UCSD-AML1 (cell line): Measurements from ENCODE around the gene FKBP1B.
"Not testable (repeated sequence)": the region's sequence is repeated elsewhere in the genome, so short reads cannot be mapped to it uniquely, and the experiment has no call there.

Experiments
- DNase-seq: peaks from one replicate; lab custom pipeline; 2025; ENCODE audit not compliant: unreplicated experiment; lab: John Stamatoyannopoulos, UW

The FKBP1B gene

DNA sequence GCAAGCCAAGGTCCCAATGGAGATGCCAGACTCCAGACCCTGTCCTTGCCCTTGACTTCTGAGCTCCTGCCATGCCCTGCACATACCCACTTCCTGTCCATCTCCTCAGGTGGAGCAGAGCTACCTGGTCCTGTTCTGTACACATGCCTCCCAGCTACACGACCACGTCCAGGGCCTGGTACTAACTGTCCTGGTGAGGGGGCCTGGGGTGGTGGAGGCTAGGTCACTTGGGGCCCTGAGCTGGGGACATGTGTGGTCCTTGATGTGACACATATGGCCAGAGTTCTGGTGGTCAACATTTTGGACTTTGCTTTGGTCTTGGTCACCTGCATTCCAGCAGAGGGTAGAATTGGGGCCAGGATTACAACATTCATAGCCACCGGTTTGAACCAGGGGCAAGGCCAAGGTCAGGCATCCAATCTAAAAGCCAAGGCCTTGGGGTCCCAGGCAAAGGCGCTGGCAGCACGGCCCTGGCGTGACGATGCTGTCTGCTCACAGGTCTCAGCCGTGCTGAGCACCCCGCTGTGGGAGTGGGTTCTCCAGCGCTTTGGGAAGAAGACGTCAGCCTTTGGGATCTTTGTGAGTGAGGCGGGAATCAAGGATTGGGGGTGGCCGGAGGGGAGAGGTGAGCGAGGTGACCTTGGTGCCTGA is 27.1 kb upstream of the FKBP1B start:
- DNase-seq = no peak

DNA sequence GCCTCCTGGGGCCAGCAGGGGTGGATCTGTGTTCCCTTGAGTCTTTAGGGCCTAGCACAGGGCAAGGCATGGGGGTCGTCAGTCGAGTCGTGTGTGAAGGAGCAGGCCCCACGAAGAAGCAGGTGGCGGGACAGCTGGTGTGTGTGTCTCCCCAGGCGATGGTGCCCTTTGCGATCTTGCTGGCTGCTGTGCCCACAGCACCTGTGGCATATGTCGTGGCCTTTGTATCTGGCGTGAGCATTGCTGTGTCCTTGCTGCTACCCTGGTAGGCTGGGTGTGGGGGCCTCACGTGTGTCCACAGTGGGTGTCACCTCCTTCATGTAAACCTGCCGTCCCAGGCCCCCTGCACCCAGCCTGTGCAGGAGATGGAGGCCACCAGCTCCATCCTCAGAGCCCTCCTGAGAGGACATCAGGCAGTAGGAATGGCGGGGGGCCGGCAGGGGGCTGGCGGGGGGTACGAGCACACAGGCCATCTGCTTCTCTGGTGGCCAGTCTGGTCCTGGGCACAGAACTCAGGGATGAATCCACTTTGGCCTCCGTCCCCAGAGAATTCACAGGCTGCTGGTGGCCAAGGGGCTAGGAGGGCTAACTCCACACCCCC is 26.5 kb upstream of the FKBP1B start:
- no peak for DNase-seq

DNA sequence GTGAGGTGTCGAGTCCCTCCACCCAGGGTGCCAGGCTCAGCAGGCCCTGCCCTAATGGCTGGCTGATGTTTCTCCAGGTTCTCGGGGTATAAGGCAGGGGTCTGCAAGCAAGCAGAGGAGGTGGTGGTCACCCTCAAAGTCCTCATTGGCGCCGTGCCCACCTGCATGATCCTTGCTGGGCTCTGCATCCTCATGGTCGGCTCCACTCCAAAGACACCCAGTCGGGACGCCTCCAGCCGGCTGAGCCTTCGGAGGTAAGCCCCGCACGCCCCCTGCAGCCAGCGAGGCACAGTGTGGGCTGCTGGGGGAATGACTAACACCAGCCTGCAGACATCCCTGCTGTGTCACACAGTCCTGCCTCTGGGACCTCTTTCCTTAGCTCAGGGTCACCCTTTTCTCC is 25.5 kb upstream of the FKBP1B start:
- no peak for DNase-seq

DNA sequence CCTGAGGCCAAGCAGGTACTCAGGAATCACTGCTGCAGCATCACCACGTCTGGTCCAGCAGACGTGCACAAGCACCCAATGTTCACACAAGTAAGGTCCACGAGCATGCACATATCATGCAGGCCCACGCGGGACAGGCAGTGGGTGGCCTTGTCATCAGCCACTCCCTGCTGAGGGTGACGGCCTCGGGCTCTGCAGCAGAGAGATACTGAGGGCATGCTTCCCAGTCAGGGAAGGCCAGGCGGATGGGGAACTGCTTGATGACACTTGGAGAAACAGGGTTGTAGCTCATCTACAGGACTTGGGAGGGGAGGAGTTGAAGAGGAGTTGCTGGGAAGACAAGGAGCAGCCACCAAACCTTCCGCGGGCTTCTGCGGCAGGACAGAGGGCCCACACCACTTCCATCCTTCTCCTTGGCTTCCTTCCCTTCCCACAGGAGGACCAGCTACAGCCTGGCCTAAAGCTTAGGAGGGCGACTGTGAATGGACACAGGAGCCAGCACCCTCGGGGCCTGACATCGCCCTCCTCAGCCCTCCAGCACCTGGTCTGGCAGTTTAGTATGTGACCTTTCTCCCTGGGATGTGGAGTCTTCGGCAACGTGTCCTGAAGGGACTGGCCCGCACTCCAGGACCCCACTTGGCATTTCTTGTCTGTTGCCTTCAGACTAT is 24.4 kb upstream of the FKBP1B start:
- DNase-seq = no peak

DNA sequence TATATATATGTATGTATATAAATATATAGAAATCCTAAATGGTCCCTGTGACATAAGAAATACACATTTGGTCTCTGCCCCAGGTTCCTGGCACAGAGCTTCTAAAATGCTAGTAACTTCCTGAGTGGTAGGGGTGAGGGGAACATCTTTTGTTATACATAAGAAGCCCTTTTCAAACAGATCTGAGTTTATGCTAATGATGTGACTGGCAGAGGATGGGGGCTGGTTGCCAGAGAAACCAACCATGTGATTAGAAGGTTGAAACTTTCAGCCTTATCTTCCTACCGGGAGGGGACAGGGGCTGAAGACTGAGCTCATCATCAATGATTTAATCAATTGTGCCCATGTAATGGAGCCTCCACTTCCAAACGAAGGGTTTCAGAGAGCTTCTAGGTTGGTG is 23.3 kb upstream of the FKBP1B start:
- no peak for DNase-seq

DNA sequence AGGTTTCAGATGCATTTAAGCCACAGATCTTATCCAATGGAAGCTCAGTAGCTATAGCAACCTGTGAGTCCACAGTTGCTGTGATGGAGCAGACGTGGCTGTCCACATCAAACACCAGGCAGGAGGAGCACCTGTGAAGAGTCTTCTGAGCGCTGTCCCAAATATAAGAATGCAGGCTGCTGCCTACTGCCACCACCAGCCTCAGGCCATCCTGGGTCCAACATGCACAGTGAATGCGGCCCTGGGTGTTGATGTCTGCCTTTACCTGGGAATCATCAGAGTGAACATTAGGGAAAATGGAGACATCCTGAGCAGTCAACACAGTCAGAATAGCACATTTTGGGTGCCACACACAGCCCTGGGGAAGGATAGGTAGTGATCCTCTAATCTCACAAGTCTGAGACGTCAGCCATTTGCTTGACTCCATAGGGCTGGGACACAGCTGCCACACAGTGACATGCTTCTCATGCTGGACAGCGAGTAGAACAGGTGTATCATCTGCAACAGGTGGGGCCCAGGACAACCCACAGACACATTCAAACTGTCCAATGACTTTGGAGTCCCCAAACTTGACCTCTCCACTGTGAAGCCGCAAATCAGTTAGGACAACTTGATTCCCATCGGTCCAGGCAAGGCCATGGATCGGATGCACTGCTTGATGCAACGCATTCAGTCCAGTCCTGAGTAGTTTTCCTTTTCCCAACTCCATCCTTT is 10.6 kb upstream of the FKBP1B start:
- DNase-seq = no peak

DNA sequence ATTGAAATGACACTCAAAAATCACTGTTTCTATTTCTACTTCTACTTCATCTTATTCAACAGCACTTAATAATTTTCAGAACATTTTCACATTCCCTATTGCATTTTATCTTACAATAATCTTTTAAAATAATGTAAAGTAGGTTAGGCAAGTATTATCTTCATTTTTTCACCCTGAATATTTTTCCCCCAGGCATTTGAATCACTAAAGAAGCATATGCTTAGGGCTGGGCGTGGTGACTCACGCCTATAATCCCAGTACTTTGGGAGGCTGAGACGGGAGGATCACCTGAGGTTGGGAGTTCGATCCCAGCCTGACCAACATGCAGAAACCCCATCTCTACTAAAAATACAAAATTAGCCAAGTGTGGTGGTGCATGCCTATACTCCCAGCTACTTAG is 9.0 kb upstream of the FKBP1B start:
- no peak for DNase-seq

DNA sequence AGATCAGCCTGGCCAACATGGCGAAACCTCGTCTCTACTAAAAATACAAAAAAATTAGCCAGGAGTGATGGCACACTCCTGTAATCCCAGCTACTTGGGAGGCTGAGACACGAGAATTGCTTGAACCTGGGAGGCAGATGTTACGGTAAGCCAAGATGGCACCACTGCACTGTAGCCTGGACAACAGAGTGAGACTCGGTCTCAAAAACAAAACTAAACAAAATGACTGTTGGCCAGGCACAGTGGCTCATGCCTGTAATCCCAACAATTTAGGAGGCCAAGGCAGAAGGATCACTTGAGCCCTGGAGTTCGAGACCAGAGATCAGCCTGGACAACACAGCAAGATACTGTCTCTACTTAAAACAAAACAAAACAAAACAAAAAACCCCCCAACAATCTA is 6.4 kb upstream of the FKBP1B start:
- DNase-seq = not testable (repeated sequence)

DNA sequence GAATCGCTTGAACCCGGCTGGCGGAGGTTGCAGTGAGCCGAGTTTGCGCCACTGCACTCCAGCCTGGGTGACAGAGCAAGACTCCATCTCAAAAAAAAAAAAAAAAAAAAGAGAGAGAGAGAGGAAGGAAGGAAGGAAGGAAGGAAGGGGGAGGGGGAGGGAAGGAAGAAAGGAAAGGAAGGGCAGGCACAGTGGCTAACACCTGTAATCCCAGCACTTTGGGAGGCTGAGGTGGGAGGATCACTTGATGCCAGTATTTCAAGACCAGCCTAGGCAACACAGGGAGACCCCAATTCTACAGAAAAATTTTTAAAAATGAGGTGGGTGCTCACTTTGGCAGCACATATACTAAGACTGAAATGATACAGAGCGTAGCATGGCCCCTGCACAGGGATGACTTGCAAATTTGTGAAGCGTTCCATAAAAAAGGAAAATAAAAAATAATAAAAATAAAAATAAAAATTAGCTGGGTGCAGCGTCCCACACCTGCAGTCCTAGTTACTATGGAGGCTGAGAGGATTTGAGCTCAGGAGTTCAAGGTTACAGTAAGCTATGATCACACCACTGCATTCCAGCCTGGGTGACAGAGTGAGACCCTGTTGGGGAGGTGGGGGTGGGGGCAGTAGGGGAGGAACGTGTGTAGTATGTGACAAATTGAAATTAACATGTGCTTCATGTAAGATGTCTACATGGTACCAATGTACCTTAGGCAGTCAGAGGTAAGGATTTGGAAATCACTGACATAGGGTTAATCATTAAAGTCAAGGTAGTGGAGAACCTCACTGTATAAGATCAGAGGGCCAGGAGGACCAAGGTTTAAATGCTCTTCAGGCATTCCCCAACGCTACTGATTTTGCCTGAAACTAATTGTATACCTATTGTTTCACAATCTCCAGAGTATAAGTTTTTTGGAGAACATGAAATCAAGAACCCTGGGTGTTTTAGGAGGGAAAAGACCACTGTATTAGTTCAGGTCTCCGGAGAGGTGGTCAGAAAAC is 3.7 kb upstream of the FKBP1B start:
- no peak for DNase-seq

DNA sequence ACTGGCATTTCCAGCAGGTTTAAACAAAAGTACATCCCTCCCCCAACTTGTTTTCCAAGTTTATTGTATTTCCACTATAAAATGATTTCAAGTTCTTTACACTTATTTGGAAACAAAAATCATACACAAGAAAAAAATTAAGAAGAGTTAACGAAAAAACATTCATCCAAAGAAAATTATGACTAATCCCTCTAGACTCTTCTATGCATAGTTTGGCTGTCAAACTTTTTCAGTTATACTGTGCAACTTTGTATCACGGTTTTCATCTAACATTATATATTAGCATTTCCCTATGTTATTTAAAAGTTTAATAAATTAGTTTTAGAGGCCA is 3.0 kb upstream of the FKBP1B start:
- no peak for DNase-seq

DNA sequence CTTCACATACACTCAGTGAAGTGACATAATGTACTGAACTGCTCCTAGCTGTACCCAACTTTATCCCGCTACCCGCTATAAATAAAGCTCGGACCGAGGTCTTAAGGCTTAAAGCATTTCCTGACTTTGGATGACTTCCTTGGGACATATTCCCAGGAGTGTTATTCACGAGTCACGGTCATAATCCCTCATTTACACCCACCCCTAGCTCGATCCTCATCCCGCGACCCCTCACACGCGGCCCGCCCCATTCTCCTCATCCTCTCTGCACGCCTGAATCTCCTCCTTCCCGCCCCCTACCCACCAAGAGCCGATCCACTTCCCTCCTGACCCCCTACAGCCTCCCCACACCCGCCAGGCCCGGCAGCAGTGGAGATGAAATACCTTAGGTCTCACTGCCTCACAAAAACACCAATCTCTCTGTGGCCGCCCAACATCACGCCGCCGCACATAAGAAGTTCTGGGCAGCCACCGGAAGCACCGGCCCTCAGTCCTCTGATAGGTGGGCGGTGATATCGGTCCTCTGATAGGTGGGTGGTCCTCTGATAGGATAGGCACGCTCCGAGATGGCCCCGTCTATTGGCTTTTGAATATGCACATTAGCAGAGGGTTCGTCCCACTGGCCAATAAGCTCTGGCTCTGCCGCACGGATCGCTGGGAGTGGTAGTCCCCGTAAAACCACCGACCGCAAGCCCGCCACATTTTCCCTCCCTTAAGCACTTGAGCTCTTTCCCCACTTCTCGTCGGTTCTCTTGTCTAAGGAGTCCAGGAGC is 2.4 kb upstream of the FKBP1B start, which contains the start of gene WDCP:
Gene WDCP, minus strand, starts transcription at position 462 of the 773 bp plus-strand sequence. CDS start 7,897 bp downstream, outside the sequence.
- DNase-seq = peak; percentile 93

DNA sequence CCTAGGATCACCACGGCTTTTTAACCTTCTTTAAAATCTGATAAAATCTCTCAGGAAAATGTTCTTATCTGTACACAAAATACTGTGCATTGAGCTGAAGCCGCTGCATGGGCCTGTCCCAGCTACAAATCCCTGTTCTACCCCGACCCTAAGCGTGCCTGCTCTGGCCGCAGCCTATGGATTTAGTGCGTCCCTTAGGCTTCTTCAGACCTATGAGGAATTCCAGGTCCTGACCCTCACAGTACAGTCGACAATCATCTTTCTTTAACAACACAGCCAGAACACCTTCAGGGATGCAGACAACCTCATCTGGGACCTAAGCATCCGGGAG is 1.9 kb upstream of the FKBP1B start:
- DNase-seq = no peak

DNA sequence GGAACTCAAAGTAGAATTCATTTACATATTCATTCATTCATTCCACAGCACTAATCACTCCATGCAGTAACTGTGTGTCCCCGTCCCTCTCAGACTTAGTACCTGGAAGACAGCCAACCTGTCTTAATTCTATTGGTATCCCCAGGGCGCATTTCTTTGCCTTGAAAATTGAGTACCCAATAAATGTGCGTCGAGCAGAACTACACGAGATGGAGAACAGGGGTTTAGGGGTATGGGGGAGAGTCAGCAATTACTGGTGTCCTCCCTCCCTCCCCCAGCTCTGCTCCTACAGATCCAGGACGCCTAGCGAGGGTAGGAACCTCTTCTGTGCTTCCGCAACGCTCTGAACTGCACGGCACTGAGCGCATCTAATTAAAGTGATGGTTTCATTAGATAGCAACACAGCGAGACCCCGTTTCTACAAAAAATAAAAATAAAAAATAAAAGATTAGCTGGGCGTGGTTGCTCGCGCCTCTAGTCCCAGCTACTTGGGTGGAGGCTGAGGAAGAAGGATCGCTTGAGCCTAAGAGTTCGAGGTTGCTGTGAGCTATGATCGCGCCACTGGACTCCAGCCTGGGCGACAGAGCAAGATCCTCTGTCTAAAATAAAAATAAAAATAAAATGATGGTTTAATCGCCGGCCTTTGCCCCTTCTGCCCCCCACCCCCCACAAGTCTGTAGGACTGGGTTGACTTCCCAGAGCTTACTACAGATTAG is 614 bp upstream of the FKBP1B start:
- no peak for DNase-seq

DNA sequence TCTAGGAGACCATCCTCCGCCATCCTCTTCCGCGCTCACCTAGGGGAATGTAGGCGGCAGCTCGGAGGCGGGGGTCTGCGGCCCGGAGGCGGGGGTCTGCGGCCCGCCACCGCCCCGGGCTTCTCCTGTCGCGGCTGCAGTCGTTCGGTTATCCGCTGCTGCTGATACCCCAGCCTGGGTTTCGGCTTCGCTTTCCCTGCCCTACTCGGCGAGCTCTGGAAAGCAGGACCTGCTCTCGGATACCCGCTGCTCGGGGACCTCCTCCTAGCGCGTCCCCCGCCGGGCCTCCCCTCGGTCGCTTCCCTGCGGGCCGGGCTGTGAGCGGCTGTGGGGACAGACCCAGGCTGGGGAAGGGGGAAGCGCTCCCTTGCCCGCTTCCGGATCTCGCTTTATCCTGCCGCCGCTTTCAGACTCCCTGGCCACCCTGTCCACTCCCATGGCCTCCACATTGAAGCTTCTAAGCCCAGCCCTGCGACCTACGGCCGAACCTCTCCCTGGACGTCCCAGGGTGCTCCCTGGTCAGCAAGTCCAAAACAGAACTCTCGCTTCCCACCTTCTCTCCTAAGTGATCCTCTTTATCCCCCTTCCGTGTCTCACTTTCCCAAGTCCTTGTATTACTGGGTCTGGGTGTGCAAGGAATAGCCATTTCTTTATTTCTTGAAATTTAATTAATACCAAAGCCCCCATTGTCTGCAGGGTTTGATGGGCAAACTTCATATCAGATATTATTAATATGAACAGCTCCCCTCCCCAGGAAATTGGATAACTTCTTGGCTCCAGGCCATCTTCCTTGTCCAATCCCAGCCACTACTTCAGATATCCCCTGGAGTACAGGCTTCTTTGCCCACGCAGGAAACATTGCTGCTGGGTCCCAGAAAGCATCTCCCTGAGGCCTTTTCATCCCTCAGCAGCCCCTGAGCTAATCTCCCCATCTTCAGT is 769 bp downstream of the FKBP1B start:
- DNase-seq = peak; percentile 28

DNA sequence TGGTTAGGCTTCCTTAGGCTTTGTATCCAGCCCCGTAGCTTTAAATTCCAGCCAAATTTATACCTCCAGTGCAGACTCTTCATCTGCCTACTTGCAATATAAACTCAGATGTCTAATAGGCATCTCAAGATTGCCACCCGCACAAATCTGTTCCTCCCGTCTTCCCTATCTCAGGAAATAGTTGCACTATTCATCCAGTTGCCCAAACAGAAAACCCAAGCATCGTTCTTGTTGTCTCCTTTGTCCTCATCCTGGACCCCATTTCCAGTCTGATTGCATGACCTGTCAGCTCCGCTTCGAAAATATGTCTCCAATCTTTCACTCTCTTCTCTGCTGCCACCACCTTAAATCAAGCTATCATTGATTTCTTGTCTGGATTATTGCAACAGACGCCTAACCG is 2.3 kb downstream of the FKBP1B start:
- no peak for DNase-seq

DNA sequence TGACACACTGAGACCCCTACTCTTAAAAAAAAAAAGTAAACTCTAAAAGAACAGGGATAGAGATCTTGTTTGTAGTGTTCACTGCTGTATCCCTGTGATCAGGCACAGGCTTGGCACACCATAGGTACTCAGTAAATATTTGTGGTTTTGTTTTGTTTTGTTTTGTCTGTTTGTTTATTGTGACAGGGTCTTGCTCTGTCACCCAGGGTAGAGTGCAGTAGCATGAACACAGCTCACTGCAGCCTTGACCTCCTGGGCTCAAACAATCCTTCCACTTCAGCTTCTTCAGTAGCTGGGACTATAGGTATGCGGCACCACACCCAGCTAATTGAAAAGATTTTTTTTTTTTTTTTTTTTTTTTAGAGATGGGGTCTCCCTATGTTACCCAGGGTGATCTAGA is 3.4 kb downstream of the FKBP1B start:
- DNase-seq = no peak

DNA sequence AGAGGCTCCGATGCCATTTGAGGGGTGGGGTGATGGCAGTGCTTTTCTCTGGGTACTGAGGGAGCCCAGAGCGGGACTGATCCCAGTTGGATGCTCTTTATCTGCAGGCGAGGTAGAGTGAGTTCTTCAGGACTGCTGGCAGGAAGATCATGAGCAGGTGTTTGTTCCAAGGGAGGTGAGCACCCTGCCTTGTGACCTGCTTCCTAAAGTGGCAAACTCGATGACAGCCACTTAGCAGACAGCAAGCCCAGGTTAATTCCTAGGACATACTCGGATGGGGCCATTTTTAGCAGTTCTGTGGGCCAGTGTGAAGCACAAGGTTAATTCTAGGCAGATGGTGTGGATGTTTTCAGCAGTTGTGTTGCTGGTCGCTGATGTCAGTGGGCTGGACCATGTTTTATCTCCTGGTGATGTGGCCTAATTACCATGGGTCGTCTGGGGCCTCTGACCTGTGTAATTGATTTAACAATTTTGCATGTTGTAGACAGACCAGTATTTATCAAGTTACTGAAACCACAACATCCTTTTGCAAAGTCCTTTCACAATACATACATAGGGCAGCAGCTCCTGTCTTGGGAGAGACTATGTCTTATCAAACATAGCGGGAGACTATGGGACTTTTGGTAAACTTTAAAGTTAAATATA is 4.9 kb downstream of the FKBP1B start:
- no peak for DNase-seq

DNA sequence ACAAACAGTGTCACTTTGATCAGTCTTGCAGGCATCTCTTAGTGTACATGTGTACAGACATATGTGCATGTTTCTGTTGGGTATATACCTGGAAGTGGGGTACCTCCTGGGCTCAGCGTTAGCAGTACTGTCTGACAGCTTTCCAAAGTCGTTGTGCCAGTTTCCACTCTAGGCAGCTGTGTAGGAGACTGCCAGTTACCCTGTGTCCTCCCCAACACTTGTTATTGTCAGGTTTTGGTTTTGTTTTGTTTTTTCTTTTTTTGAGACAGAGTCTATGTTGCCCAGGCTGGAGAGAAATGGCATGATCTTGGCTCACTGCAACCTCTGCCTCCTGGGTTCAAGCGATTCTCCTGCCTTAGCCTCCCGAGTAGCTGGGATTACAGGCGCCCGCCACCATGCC is 6.2 kb downstream of the FKBP1B start:
- no peak for DNase-seq
